Thoracic aorta (tissue), 2 donors: ENCODE measurements around the gene TSSC4. TPM values are rescaled to one million over a fixed set of nuclear protein-coding genes. Genes with fewer than 3 reads are reported as not detected.

ENCODE experiments used
- ATAC-seq: fragments of 150-250 bp; one replicate; pipeline ENCODE4 v1.8.0; 2017; ENCODE audit warnings: low read depth; ENCODE audit not compliant: insufficient number of reproducible peaks, low FRiP score
- DNase-seq: peaks from one replicate; pipeline ENCODE4 v3.0.0-alpha.2; 2020; ENCODE audit warnings: low spot score
- H3K27ac ChIP-seq, 2 donors: fragments of 200-600 bp; sonication (generic); 1 replicate in 1 of 2; 2 replicates in 1 of 2; pipeline ENCODE4 v1.5.1; 2016; ENCODE audit warnings: mild to moderate bottlenecking in 2 of 2, moderate library complexity in 2 of 2
- H3K27me3 ChIP-seq: fragments of 200-600 bp; sonication (generic); replicated peaks from 2 replicates; pipeline ENCODE4 v1.6.0; 2016; ENCODE audit warnings: mild to moderate bottlenecking; ENCODE audit not compliant: insufficient read depth
- H3K36me3 ChIP-seq: fragments of 200-600 bp; sonication (generic); one replicate; pipeline ENCODE4 v1.5.1; 2016
- H3K4me1 ChIP-seq, 2 donors: fragments of 200-600 bp; sonication (generic); 1 replicate in 1 of 2; 2 replicates in 1 of 2; pipeline versions ENCODE4 v1.5.1 to v1.6.0; 2016; ENCODE audit warnings: low read depth in 2 of 2, mild to moderate bottlenecking in 1 of 2; ENCODE audit not compliant: control insufficient read depth in 1 of 2
- H3K4me3 ChIP-seq: fragments of 200-600 bp; sonication (generic); 2 replicates; pipeline ENCODE4 v1.5.1; 2016; ENCODE audit warnings: mild to moderate bottlenecking
- H3K9me3 ChIP-seq: fragments of 200-600 bp; sonication (generic); 2 replicates; pipeline ENCODE4 v1.5.1; 2016
- CTCF ChIP-seq: fragments of 200-600 bp; sonication (generic); IDR thresholded peaks from one replicate; pipeline ENCODE4 v1.5.1; 2019; ENCODE audit warnings: antibody characterized with exemption
- total RNA-seq, 2 donors: library from RNA; depleted of rRNA; stranded (reverse); fragments of >200 nt; gene quantifications; one replicate each; pipeline versions ENCODE4 v1.1.0 to v1.2.3, GENCODE V29; 2016

Gene TSSC4
- total RNA-seq, 2 donors from 2014 or later: 31.6 to 57.9 TPM

DNA sequence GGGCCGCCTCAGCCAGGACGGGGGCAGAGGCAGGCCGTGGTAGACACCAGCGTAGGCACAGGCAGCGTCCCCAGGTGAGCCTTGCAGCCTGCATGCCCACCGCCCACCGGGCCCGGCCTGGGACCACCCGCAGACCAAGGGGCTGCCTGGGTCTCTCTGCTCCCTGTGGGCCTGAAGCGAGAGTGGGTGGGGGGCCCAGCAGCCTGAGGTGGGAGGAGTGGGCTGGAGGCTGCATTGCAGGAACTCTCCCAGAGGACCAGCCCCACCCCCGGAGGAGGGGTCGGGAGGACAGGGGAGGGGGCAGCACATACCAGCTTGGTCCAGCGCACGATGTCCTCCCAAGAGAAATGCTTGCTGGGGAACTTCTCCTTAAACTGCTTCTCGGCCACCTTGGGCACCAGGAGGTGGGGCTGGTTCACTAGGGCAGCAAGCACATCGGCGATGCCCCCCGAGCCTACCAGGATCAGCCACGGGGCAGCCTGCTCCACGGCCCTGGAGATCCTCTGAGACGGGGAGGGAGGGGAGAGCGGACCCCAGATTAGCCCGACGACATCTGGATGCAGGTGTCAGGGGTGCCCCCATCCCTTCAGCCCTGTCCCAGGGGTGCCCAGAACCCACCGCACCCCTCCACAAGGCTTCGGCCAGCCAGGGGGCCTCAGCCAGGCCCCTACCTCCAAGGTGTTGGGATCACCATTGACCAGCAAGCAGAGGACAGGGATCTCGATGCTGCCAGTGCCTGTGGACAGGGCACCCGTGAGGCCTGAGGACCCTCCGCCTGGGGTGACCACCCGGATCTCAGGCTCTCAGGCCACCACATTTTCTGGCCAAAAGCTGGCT lies 17.5 kb downstream of the TSSC4 start:
- H3K9me3 ChIP-seq: no peaks in the 10 kb centered on the region
- H3K4me3 ChIP-seq: no peak overlapping the region
- H3K27ac ChIP-seq: no peak overlapping the region
- no peaks in the 10 kb centered on the region for H3K4me1 ChIP-seq
- DNase-seq: no peak
- TF ChIP-seq CTCF: no peak
- ATAC-seq: no peak
- no peaks in the 10 kb centered on the region for H3K36me3 ChIP-seq
- no peaks in the 10 kb centered on the region for H3K27me3 ChIP-seq

- H3K27me3 ChIP-seq: no peaks in the 10 kb centered on the region
- H3K36me3 ChIP-seq: no peaks in the 10 kb centered on the region
- no peaks in the 10 kb centered on the region for H3K4me1 ChIP-seq
- no peak overlapping the region for H3K27ac ChIP-seq
- no peak for TF ChIP-seq CTCF
- H3K9me3 ChIP-seq: no peaks in the 10 kb centered on the region
- no peak overlapping the region for H3K4me3 ChIP-seq
- ATAC-seq (no peak), DNase-seq (no peak)
Observed at GRCh38 chr11:2418693-2419360, 18.3 kb downstream of the TSSC4 start.

DNA sequence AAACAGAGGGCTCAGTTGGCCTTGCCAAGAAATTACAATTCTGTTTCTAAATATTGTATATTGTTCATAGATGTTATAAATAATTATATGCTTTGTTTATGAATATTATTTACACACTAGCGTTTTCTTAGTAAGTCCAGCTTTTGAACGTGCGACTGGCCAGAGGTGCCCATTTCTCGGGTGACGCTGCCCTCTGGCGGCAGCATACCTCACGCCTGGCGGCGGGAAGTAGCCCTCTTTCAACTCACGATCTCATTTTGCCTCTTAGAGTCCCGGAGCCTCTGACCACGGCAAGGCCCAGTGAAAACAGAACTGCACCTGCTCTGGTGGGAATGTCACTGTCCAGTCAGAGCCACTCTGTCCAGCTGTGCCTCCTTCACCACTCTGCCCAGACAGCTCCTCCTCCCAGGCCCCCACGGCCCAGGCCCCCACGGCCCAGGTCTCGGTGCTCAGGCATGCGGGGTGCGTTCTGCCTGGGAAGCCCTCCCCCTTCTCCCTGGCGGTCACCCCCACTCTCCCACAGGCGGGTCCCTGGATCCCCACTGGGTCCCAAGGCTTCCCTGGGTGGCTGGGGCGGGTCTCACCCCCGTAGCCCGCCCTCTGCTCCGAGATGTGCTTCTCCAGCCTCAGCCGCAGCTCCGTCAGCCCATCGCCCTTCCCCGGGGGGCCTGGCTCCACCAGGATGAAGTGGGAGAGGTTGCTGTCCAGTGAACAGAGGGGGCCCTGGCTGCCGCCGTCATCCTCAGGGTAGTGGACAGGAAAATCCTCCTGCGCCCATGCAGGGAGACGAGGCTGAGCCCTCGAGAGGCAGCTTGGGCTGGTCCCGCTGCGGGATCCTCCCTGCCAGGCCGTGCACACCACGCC lies 19.3 kb downstream of the TSSC4 start:
- ATAC-seq: peak; percentile 56
- H3K9me3 ChIP-seq: no peaks in the 10 kb centered on the region
- no peaks in the 10 kb centered on the region for H3K4me1 ChIP-seq
- TF ChIP-seq CTCF: peak; percentile 73
- no peak for DNase-seq
- H3K4me3 ChIP-seq: no peak overlapping the region
- no peaks in the 10 kb centered on the region for H3K27me3 ChIP-seq
- no peaks in the 10 kb centered on the region for H3K36me3 ChIP-seq
- no peak overlapping the region for H3K27ac ChIP-seq

DNA sequence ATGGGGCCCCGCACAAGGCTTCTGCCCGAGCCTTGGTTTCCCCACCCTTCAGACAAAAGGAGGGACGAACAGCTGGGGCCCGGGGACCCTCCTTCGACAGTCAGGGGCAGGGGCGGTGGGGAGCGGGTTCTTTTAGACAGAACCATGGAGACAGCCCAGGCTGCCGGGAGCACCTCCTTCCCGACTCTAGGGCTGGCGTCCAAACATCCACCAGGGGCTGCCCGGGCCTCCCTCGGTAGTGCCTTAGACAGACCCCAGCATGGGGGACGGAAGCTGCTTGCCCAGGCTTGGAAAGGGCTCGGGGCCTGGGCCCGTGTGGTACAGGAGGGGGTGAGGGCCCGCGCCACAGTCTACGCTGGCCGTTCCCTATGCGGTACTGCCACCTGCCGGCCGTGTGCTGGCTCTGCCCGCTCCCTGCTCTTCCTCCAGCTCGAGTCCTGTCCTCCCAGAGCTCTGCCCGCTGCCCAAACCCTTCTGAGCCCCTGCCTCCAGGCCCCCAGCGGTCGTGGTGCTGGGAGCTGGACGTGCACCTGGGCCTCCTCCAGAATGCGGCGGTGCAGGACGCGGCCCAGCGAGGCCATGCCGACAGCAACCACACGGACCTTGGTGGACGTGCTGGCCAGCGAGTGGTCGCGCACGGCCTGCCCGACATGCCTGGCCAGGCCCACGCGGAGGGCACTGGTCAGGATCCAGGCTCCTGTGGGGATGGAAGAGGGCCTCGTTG lies 20.1 kb downstream of the TSSC4 start:
- no peaks in the 10 kb centered on the region for H3K9me3 ChIP-seq
- H3K27me3 ChIP-seq: no peaks in the 10 kb centered on the region
- DNase-seq (no peak), ATAC-seq (peak; percentile 45)
- no peak overlapping the region for H3K4me3 ChIP-seq
- no peak overlapping the region for H3K27ac ChIP-seq
- no peaks in the 10 kb centered on the region for H3K4me1 ChIP-seq
- no peaks in the 10 kb centered on the region for H3K36me3 ChIP-seq
- TF ChIP-seq CTCF: peak; percentile 90
